ENCODE data around the gene WDR1. TPM values are rescaled to one million over a fixed set of nuclear protein-coding genes. Genes with fewer than 3 reads are reported as not detected.

Gene WDR1
- total RNA-seq, 1 experiment from 2014 or later, result 367 TPM

DNA sequence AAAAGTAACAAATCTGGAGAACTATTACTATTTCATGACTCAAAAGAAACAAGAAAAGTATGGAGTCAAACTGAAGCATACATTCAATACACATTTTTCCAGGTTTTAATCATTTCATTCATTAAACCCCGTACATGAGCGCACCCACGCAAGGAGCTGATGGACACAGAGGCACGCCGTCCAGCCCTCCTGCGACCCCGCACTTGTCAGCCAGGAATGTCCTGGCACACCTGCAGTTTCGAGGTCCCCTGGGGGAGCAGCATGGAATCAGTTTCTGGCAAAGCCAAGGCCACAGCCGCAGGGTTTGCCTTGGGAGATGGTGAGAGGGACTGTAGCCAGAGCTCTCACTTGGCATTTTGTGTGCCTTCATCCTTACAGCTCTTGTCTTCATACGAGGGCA, 82.5 kb downstream of the WDR1 start:
- TF ChIP-seq, protein P1, sequence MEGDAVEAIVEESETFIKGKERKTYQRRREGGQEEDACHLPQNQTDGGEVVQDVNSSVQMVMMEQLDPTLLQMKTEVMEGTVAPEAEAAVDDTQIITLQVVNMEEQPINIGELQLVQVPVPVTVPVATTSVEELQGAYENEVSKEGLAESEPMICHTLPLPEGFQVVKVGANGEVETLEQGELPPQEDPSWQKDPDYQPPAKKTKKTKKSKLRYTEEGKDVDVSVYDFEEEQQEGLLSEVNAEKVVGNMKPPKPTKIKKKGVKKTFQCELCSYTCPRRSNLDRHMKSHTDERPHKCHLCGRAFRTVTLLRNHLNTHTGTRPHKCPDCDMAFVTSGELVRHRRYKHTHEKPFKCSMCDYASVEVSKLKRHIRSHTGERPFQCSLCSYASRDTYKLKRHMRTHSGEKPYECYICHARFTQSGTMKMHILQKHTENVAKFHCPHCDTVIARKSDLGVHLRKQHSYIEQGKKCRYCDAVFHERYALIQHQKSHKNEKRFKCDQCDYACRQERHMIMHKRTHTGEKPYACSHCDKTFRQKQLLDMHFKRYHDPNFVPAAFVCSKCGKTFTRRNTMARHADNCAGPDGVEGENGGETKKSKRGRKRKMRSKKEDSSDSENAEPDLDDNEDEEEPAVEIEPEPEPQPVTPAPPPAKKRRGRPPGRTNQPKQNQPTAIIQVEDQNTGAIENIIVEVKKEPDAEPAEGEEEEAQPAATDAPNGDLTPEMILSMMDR (conservative IDR thresholded peaks at IDR 0.05), result no peak
- whole genome bisulfite sequencing (ENCODE audit: extremely low coverage, insufficient read length, low lambda C conversion rate), result no CpG with 5 or more reads among the region's 10 CpGs

More for the DNA sequence above, 82.5 kb downstream of the WDR1 start:
- Histone ChIP-seq H3K79me2 (ENCODE audit: insufficient read depth, low read length) (no peaks in the 10 kb centered on the region), H3K18ac (ENCODE audit: insufficient read length, low read depth, low read length) (no peak overlapping the region), H4K5ac (ENCODE audit: insufficient read length, low read depth, low read length) (no peak overlapping the region), H3K27me3 (ENCODE audit: insufficient read depth, low read length) (no peaks in the 10 kb centered on the region), H3K4me1 (ENCODE audit: insufficient read depth, low read length) (no peaks in the 10 kb centered on the region), H4K20me1 (ENCODE audit: control insufficient read depth, insufficient read depth, insufficient read length) (no peaks in the 10 kb centered on the region), H2BK5ac (ENCODE audit: insufficient read length, low read length) (no peak overlapping the region), H3K9me3 (ENCODE audit: control insufficient read depth, low read depth, low read length) (no peaks in the 10 kb centered on the region), H3K4me2 (ENCODE audit: insufficient read depth, insufficient read length, low read length) (no peak overlapping the region), H3K23me2 (ENCODE audit: insufficient read length, low read depth, low read length, poor library complexity, severe bottlenecking) (no peaks in the 10 kb centered on the region), H2BK120ac (ENCODE audit: low read depth, low read length, poor library complexity, severe bottlenecking) (no peak overlapping the region), H3K4ac (ENCODE audit: low read depth, low read length) (no peak overlapping the region), H2BK15ac (ENCODE audit: low read depth, low read length) (no peak overlapping the region), H2AFZ (ENCODE audit: low read length) (no peak overlapping the region), H4K91ac (ENCODE audit: insufficient read length, low read depth, low read length) (no peak overlapping the region), H3K27ac (ENCODE audit: insufficient read length, low read depth, low read length) (no peak overlapping the region), H3K23ac (ENCODE audit: insufficient read length, low read depth, low read length) (no peak overlapping the region), H3K56ac (ENCODE audit: insufficient read length, low read depth, low read length) (no peak overlapping the region), H3K14ac (ENCODE audit: insufficient read depth, low read length) (no peak overlapping the region), H3T11ph (ENCODE audit: low read length) (no peak overlapping the region), H3K79me1 (ENCODE audit: insufficient read depth, low read depth, low read length, poor library complexity, severe bottlenecking) (no peaks in the 10 kb centered on the region), H2BK12ac (ENCODE audit: insufficient read length, low read depth, low read length) (no peak overlapping the region), H3K9ac (ENCODE audit: extremely low read depth, insufficient read length, low read length) (no peak overlapping the region), H2BK20ac (ENCODE audit: low read depth, low read length, poor library complexity, severe bottlenecking) (no peak overlapping the region), H2AK5ac (ENCODE audit: insufficient read length, low read length) (no peak overlapping the region), H4K8ac (replicated peaks; ENCODE audit: insufficient read length, low read depth, low read length) (no peak overlapping the region)
- H3K9me3 Mint-ChIP-seq, result no peaks in the 10 kb centered on the region
- no peaks in the 10 kb centered on the region for H3K36me3 Mint-ChIP-seq (ENCODE audit: insufficient read depth in 1 of 3, low read depth in 3 of 3)
- no peak overlapping the region for H3K4me3 Mint-ChIP-seq
- H3K27me3 Mint-ChIP-seq (ENCODE audit: low read depth), result peaks cover 9% of the 10 kb centered on the region
- H3K27ac Mint-ChIP-seq, result no peak overlapping the region
- peaks cover 13 to 20% of the 10 kb centered on the region in 2 experiments for H3K4me1 Mint-ChIP-seq
- no peak for DNase-seq

Data from H9 (cell line).